OCI-LY3 (cell line): ENCODE results near the gene RNF111.

Experiments
- CTCF ChIP-seq: fragments of 200-600, 300-600 bp; sonication (generic); IDR thresholded peaks from 2 replicates; pipeline ENCODE4 v1.5.1; 2014; ENCODE audit warnings: antibody characterized with exemption, low read length, low read depth
- EZH2phosphoT487 ChIP-seq: fragments of 200-600 bp; shearing (Covaris generic); IDR thresholded peaks from 2 replicates; pipeline ENCODE4 v1.6.1; 2018; ENCODE audit warnings: antibody characterized with exemption, mixed run types, low read depth

GRCh38 chr15:59018833-59019232 lies 31.4 kb downstream of the RNF111 start:
- TF ChIP-seq CTCF = no peak
- no peak for TF ChIP-seq EZH2phosphoT487
